ENCODE results near the gene DDB1. TPM values are rescaled to one million over a fixed set of nuclear protein-coding genes. Genes with fewer than 3 reads are reported as not detected.

The DDB1 gene
- total RNA-seq, 1 experiment from 2014 or later, result 451 TPM

- Histone ChIP-seq H3K4me1 (ENCODE audit: insufficient read depth, low read length) (no peaks in the 10 kb centered on the region), H3K4me2 (ENCODE audit: low read length) (no peak overlapping the region), H3K9me3 (ENCODE audit: low read length) (no peaks in the 10 kb centered on the region), H3F3A (ENCODE audit: low read length, unreplicated experiment) (no peaks in the 10 kb centered on the region), H3K79me2 (ENCODE audit: low read length) (no peaks in the 10 kb centered on the region), H4K20me1 (ENCODE audit: low read length) (no peaks in the 10 kb centered on the region), H3K4me3 (ENCODE audit: low read length) (no peak overlapping the region), H3K9me2 (replicated peaks; ENCODE audit: low read length) (no peaks in the 10 kb centered on the region), H2AFZ (ENCODE audit: low read length) (no peak overlapping the region), H3K36me3 (ENCODE audit: low read depth, low read length) (peaks cover 13% of the 10 kb centered on the region; the same call in 1 of the 2 replicates), H3K27me3 (ENCODE audit: low read length) (no peaks in the 10 kb centered on the region), H3K27ac (ENCODE audit: low read length) (no peak overlapping the region), H3K9ac (ENCODE audit: low read length) (no peak overlapping the region)
- ChIA-PET POLR2A (ENCODE audit: unreplicated experiment) (no interaction called here), CTCF (no interaction called here)
- ATAC-seq (no peak), DNase-seq (no peak)
- BruUV-seq (replicated peaks), result no TSS peak
- TF ChIP-seq CTCF (conservative IDR thresholded peaks at IDR 0.05; ENCODE audit: low read depth, low read length) (no peak), EZH2phosphoT487 (IDR thresholded peaks at IDR 0.05; ENCODE audit: borderline replicate concordance, low read length) (no peak), EZH2 (IDR thresholded peaks at IDR 0.05; ENCODE audit: low read length, unreplicated experiment) (no peak)
- intact Hi-C loops (cut with micrococcal nuclease), result no loop called here
These were observed 11.2 kb upstream of the DDB1 start for GRCh38 chr11:61343792-61344745.

GRCh38 chr11:61342207-61342803 lies 9.4 kb upstream of the DDB1 start:
- no peaks in the 10 kb centered on the region for H3F3A ChIP-seq (ENCODE audit: low read length, unreplicated experiment)
- H3K4me1 ChIP-seq (ENCODE audit: insufficient read depth, low read length), result no peaks in the 10 kb centered on the region
- H2AFZ ChIP-seq (ENCODE audit: low read length), result no peak overlapping the region
- POLR2A ChIA-PET (ENCODE audit: unreplicated experiment), result no interaction called here
- CTCF ChIA-PET, result no interaction called here
- ATAC-seq (no peak), DNase-seq (no peak)
- H3K4me2 ChIP-seq (ENCODE audit: low read length), result no peak overlapping the region
- no peaks in the 10 kb centered on the region for H3K9me3 ChIP-seq (ENCODE audit: low read length)
- H3K27ac ChIP-seq (ENCODE audit: low read length), result no peak overlapping the region
- no peak overlapping the region for H3K4me3 ChIP-seq (ENCODE audit: low read length)
- no TSS peak for BruUV-seq (replicated peaks)
- TF ChIP-seq EZH2 (IDR thresholded peaks at IDR 0.05; ENCODE audit: low read length, unreplicated experiment), result no peak
- TF ChIP-seq EZH2phosphoT487 (IDR thresholded peaks at IDR 0.05; ENCODE audit: borderline replicate concordance, low read length), result no peak
- no peak for TF ChIP-seq CTCF (conservative IDR thresholded peaks at IDR 0.05; ENCODE audit: low read depth, low read length)
- peaks cover 3% of the 10 kb centered on the region; the same call in 1 of the 2 replicates for H3K36me3 ChIP-seq (ENCODE audit: low read depth, low read length)
- no peaks in the 10 kb centered on the region for H3K79me2 ChIP-seq (ENCODE audit: low read length)
- H4K20me1 ChIP-seq (ENCODE audit: low read length), result no peaks in the 10 kb centered on the region
- no peaks in the 10 kb centered on the region for H3K27me3 ChIP-seq (ENCODE audit: low read length)
- intact Hi-C loops (cut with micrococcal nuclease), result no loop called here
- no peaks in the 10 kb centered on the region for H3K9me2 ChIP-seq (replicated peaks; ENCODE audit: low read length)
- no peak overlapping the region for H3K9ac ChIP-seq (ENCODE audit: low read length)

GRCh38 chr11:61341706-61342105 lies 8.8 kb upstream of the DDB1 start:
- no peaks in the 10 kb centered on the region for H3K79me2 ChIP-seq (ENCODE audit: low read length)
- H3K36me3 ChIP-seq (ENCODE audit: low read depth, low read length), result peaks cover 3% of the 10 kb centered on the region; the same call in 1 of the 2 replicates
- H3K9me2 ChIP-seq (replicated peaks; ENCODE audit: low read length), result no peaks in the 10 kb centered on the region
- no peak overlapping the region for H3K4me2 ChIP-seq (ENCODE audit: low read length)
- H3K4me3 ChIP-seq (ENCODE audit: low read length), result no peak overlapping the region
- H3K4me1 ChIP-seq (ENCODE audit: insufficient read depth, low read length), result no peaks in the 10 kb centered on the region
- ChIA-PET POLR2A (ENCODE audit: unreplicated experiment) (no interaction called here), CTCF (no interaction called here)
- H4K20me1 ChIP-seq (ENCODE audit: low read length), result no peaks in the 10 kb centered on the region
- H3K27ac ChIP-seq (ENCODE audit: low read length), result no peak overlapping the region
- no peak overlapping the region for H3K9ac ChIP-seq (ENCODE audit: low read length)
- no peaks in the 10 kb centered on the region for H3K9me3 ChIP-seq (ENCODE audit: low read length)
- H3K27me3 ChIP-seq (ENCODE audit: low read length), result no peaks in the 10 kb centered on the region
- TF ChIP-seq EZH2 (IDR thresholded peaks at IDR 0.05; ENCODE audit: low read length, unreplicated experiment) (no peak), CTCF (conservative IDR thresholded peaks at IDR 0.05; ENCODE audit: low read depth, low read length) (no peak), EZH2phosphoT487 (IDR thresholded peaks at IDR 0.05; ENCODE audit: borderline replicate concordance, low read length) (no peak)
- no peak for DNase-seq
- no peaks in the 10 kb centered on the region for H3F3A ChIP-seq (ENCODE audit: low read length, unreplicated experiment)
- intact Hi-C loops (cut with micrococcal nuclease), result no loop called here
- no peak overlapping the region for H2AFZ ChIP-seq (ENCODE audit: low read length)
- ATAC-seq, result no peak
- no TSS peak for BruUV-seq (replicated peaks)
